ENCODE results near the gene MYL12A. TPM values are rescaled to one million over a fixed set of nuclear protein-coding genes. Genes with fewer than 3 reads are reported as not detected.
"Not testable (repeated sequence)": the region's sequence is repeated elsewhere in the genome, so short reads cannot be mapped to it uniquely, and the experiment has no call there.

Gene MYL12A
- total RNA-seq, 2 donors from 2014 or later, result 260 to 658 TPM

- no peaks in the 10 kb centered on the region for H3K9me3 Mint-ChIP-seq
- H3K4me1 Mint-ChIP-seq (ENCODE audit: low read depth in 2 of 2), result peaks cover 0 to 4% of the 10 kb centered on the region in 2 donors
- DNase-seq (ENCODE audit: low spot score) (no peak), ATAC-seq (no peak)
- no peaks in the 10 kb centered on the region for H3K27me3 Mint-ChIP-seq
- H3K36me3 Mint-ChIP-seq, result no peaks in the 10 kb centered on the region
- no peak overlapping the region for H3K27ac Mint-ChIP-seq
- no peak overlapping the region for H3K4me3 Mint-ChIP-seq
Measured at GRCh38 chr18:3217948-3218647, 29.5 kb upstream of the MYL12A start.

DNA sequence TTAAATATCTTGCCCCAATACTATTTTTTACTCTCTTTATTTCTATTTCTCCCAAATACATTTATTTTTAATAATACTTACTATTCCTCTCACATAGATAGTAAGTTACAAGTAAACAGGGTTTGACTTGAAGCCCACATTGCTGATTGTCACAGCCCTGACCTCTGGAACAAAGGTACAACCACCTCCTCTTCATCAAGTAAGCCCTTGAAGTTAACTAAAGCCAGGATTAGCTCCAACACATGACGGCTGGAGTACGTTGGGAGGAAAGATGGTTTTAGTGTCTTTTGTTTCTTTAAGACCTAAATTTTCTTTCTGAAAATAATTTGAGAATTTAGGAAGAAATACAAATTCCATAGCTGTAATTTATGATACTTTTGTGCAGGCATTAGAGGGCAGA lies 28.8 kb upstream of the MYL12A start:
- Mint-ChIP-seq H3K36me3 (no peaks in the 10 kb centered on the region), H3K4me1 (ENCODE audit: low read depth in 2 of 2) (peaks cover 0 to 4% of the 10 kb centered on the region in 2 donors), H3K4me3 (no peak overlapping the region), H3K9me3 (no peaks in the 10 kb centered on the region), H3K27me3 (no peaks in the 10 kb centered on the region), H3K27ac (no peak overlapping the region)
- DNase-seq (ENCODE audit: low spot score) (no peak), ATAC-seq (no peak)

GRCh38 chr18:3219241-3219630 lies 28.4 kb upstream of the MYL12A start:
- H3K27me3 Mint-ChIP-seq, result no peaks in the 10 kb centered on the region
- no peak for DNase-seq (ENCODE audit: low spot score)
- H3K4me3 Mint-ChIP-seq, result no peak overlapping the region
- H3K36me3 Mint-ChIP-seq, result no peaks in the 10 kb centered on the region
- no peak overlapping the region for H3K27ac Mint-ChIP-seq
- no peaks in the 10 kb centered on the region for H3K9me3 Mint-ChIP-seq
- no peak for ATAC-seq
- H3K4me1 Mint-ChIP-seq (ENCODE audit: low read depth in 2 of 2), result peaks cover 0 to 4% of the 10 kb centered on the region in 2 donors

- H3K4me1 Mint-ChIP-seq (ENCODE audit: low read depth in 2 of 2), result peaks cover 0 to 4% of the 10 kb centered on the region in 2 donors
- no peak for DNase-seq (ENCODE audit: low spot score)
- no peaks in the 10 kb centered on the region for H3K27me3 Mint-ChIP-seq
- no peak within 1 kb of the TSS for H3K27ac Mint-ChIP-seq
- no peak for ATAC-seq
- no peak within 1 kb of the TSS for H3K4me3 Mint-ChIP-seq
- H3K9me3 Mint-ChIP-seq, result no peaks in the 10 kb centered on the region
- H3K36me3 Mint-ChIP-seq, result no peaks in the 10 kb centered on the region
Measured at GRCh38 chr18:3219631-3220335, 27.8 kb upstream of the MYL12A start, which contains the start of gene MYOM1. MYOM1 (minus strand) TSS chr18:3219968; CDS start chr18:3215223, 4,745 bp downstream.

- H3K27me3 Mint-ChIP-seq, result not testable (repeated sequence)
Measured at GRCh38 chr18:3220868-3221267, 26.7 kb upstream of the MYL12A start.

GRCh38 chr18:3221496-3221895 lies 26.1 kb upstream of the MYL12A start:
- no peak overlapping the region for H3K4me3 Mint-ChIP-seq
- no peaks in the 10 kb centered on the region for H3K27me3 Mint-ChIP-seq
- no peaks in the 10 kb centered on the region for H3K9me3 Mint-ChIP-seq
- no peak overlapping the region for H3K27ac Mint-ChIP-seq
- H3K4me1 Mint-ChIP-seq (ENCODE audit: low read depth in 2 of 2), result peaks cover 0 to 5% of the 10 kb centered on the region in 2 donors
- ATAC-seq (no peak), DNase-seq (ENCODE audit: low spot score) (no peak)
- no peaks in the 10 kb centered on the region for H3K36me3 Mint-ChIP-seq

More at GRCh38 chr18:3220868-3221267, 26.7 kb upstream of the MYL12A start:
- H3K4me3 Mint-ChIP-seq; H3K36me3 Mint-ChIP-seq; DNase-seq (ENCODE audit: low spot score); H3K9me3 Mint-ChIP-seq; ATAC-seq; H3K4me1 Mint-ChIP-seq (ENCODE audit: low read depth in 2 of 2); H3K27ac Mint-ChIP-seq: not testable (repeated sequence)

GRCh38 chr18:3223356-3223755 lies 24.2 kb upstream of the MYL12A start:
- DNase-seq (ENCODE audit: low spot score) (no peak), ATAC-seq (no peak)
- H3K9me3 Mint-ChIP-seq, result no peaks in the 10 kb centered on the region
- H3K27ac Mint-ChIP-seq, result no peak overlapping the region
- H3K36me3 Mint-ChIP-seq, result no peaks in the 10 kb centered on the region
- H3K4me3 Mint-ChIP-seq, result no peak overlapping the region
- peaks cover 0 to 5% of the 10 kb centered on the region in 2 donors for H3K4me1 Mint-ChIP-seq (ENCODE audit: low read depth in 2 of 2)
- no peaks in the 10 kb centered on the region for H3K27me3 Mint-ChIP-seq

DNA sequence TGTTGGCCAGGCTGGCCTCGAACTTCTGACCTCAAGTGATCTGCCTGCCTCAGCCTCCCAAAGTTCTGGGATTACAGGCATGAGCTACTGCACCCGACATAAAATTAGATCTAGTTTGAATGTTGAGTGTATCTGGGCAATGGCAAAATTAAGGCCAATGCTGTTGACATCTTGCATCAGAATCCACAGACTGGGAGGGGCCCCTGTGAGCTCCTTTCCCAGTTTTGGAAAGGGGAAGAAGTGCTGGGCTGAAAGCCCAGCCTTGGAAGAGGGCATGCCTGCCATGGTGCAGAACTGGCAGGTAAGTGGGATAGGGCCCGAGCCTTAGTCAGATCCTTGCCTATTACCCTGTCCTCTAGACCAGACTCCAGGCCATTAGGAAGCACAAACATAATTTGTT lies 23.4 kb upstream of the MYL12A start:
- Mint-ChIP-seq H3K9me3 (no peaks in the 10 kb centered on the region), H3K36me3 (no peaks in the 10 kb centered on the region), H3K4me1 (ENCODE audit: low read depth in 2 of 2) (peaks cover 0 to 5% of the 10 kb centered on the region in 2 donors), H3K4me3 (no peak overlapping the region), H3K27me3 (no peaks in the 10 kb centered on the region), H3K27ac (no peak overlapping the region)
- no peak for DNase-seq (ENCODE audit: low spot score)
- no peak for ATAC-seq

GRCh38 chr18:3225588-3225987 lies 22.0 kb upstream of the MYL12A start:
- ATAC-seq, result no peak
- no peak overlapping the region for H3K27ac Mint-ChIP-seq
- H3K27me3 Mint-ChIP-seq, result no peaks in the 10 kb centered on the region
- no peak overlapping the region for H3K4me3 Mint-ChIP-seq
- H3K4me1 Mint-ChIP-seq (ENCODE audit: low read depth in 2 of 2), result peaks cover 0 to 5% of the 10 kb centered on the region in 2 donors
- no peaks in the 10 kb centered on the region for H3K9me3 Mint-ChIP-seq
- H3K36me3 Mint-ChIP-seq, result no peaks in the 10 kb centered on the region
- no peak for DNase-seq (ENCODE audit: low spot score)

GRCh38 chr18:3226048-3226447 lies 21.6 kb upstream of the MYL12A start:
- Mint-ChIP-seq H3K27me3 (no peaks in the 10 kb centered on the region), H3K4me3 (no peak overlapping the region), H3K4me1 (ENCODE audit: low read depth in 2 of 2) (peaks cover 0 to 5% of the 10 kb centered on the region in 2 donors), H3K9me3 (no peaks in the 10 kb centered on the region), H3K36me3 (no peaks in the 10 kb centered on the region), H3K27ac (no peak overlapping the region)
- ATAC-seq (no peak), DNase-seq (ENCODE audit: low spot score) (no peak)

DNA sequence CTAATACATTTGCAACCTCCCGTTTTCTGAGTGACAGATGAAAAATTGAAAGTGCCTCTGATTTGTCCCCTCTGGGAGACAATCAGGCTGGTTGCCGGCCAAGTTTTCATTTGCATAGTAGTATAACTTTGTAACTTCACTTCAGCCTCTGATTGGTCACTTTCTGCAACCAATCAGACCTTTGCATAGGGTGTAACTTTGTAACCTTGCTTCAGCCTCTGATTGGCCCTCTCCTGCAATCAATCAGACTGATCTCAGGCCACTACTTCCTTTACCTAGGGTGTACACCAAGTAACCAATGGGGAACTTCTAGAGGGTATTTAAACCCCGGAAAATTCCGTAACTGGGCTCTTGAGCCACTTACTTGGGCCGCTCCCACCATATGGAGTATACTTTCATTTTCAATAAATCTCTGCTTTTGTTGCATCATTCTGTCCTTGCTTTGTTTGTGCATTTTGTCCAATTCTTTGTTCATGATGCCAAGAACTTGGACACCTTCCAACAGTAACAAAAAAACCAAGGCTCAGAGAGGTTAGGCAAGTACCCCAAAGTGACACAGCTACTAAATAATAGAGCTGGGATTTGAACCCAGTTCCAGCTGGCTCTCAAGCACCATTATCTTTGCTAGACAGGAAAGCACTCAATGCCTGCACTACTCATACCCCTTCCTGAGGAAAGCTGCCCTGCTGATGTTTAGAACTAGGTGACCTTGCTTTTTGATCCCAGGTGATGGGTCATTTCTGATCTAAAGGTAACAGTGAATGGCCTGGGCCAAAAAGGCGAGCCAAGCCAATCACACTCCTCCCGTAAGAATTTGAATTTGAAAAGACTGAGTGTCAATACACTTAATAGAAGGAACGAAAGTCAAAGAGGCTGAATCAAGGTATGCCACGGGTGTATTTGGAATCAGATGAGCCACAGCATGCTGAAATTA lies 16.9 kb upstream of the MYL12A start:
- peaks cover 0 to 4% of the 10 kb centered on the region in 2 donors for H3K4me1 Mint-ChIP-seq (ENCODE audit: low read depth in 2 of 2)
- H3K36me3 Mint-ChIP-seq, result no peaks in the 10 kb centered on the region
- no peaks in the 10 kb centered on the region for H3K27me3 Mint-ChIP-seq
- H3K27ac Mint-ChIP-seq, result no peak overlapping the region
- ATAC-seq, result peak in 1 of 2 donors; percentile 43
- no peak for DNase-seq (ENCODE audit: low spot score)
- H3K4me3 Mint-ChIP-seq, result no peak overlapping the region
- no peaks in the 10 kb centered on the region for H3K9me3 Mint-ChIP-seq

GRCh38 chr18:3233004-3233403 lies 14.6 kb upstream of the MYL12A start:
- Mint-ChIP-seq H3K9me3 (no peaks in the 10 kb centered on the region), H3K36me3 (no peaks in the 10 kb centered on the region), H3K27me3 (no peaks in the 10 kb centered on the region)

GRCh38 chr18:3233433-3234168 lies 14.0 kb upstream of the MYL12A start:
- ATAC-seq, result no peak
- no peak for DNase-seq (ENCODE audit: low spot score)
- Mint-ChIP-seq H3K27me3 (no peaks in the 10 kb centered on the region), H3K4me3 (no peak overlapping the region), H3K27ac (no peak overlapping the region), H3K36me3 (no peaks in the 10 kb centered on the region), H3K4me1 (ENCODE audit: low read depth in 2 of 2) (no peaks in the 10 kb centered on the region), H3K9me3 (no peaks in the 10 kb centered on the region)

More at GRCh38 chr18:3233004-3233403, 14.6 kb upstream of the MYL12A start:
- Mint-ChIP-seq H3K4me1 (ENCODE audit: low read depth in 2 of 2) (no peaks in the 10 kb centered on the region), H3K27ac (no peak overlapping the region), H3K4me3 (no peak overlapping the region)
- ATAC-seq (no peak), DNase-seq (ENCODE audit: low spot score) (no peak)
